Muscle layer of duodenum (tissue), 2 donors: ENCODE data around the gene PRKAR1B.

Source experiments
- H3K27ac ChIP-seq: one replicate; pipeline ENCODE4 v1.7.0; 2013; ENCODE audit warnings: mild to moderate bottlenecking, low read length
- H3K27me3 ChIP-seq: one replicate; pipeline ENCODE4 v1.7.0; 2013; ENCODE audit warnings: low read depth, mild to moderate bottlenecking, control low read depth, low read length
- H3K36me3 ChIP-seq, 2 donors: one replicate each; pipeline ENCODE4 v1.7.0; 2013; ENCODE audit warnings: low read length in 2 of 2, control low read depth in 1 of 2, mild to moderate bottlenecking in 1 of 2; ENCODE audit not compliant: insufficient read depth in 2 of 2, control insufficient read depth in 1 of 2
- H3K4me1 ChIP-seq, 2 donors: one replicate each; pipeline ENCODE4 v1.7.0; 2013; ENCODE audit warnings: low read length in 2 of 2, mild to moderate bottlenecking in 2 of 2, control low read depth in 1 of 2, moderate library complexity in 1 of 2; ENCODE audit not compliant: insufficient read depth in 2 of 2, control insufficient read depth in 1 of 2
- H3K4me3 ChIP-seq, 2 donors: one replicate each; pipeline ENCODE4 v1.7.0; 2013; ENCODE audit warnings: low read length in 2 of 2, low read depth in 1 of 2, mild to moderate bottlenecking in 1 of 2
- H3K9me3 ChIP-seq, 2 donors: one replicate each; pipeline ENCODE4 v1.7.0; 2013; ENCODE audit warnings: low read length in 2 of 2, control low read depth in 1 of 2, mild to moderate bottlenecking in 1 of 2; ENCODE audit not compliant: control insufficient read depth in 1 of 2
- donor health status: healthy.

PRKAR1B gene

GRCh38 chr7:727806-728460 lies 852 bp upstream of the PRKAR1B start:
- H3K27me3 ChIP-seq = no peaks in the 10 kb centered on the region
- no peak overlapping the region for H3K27ac ChIP-seq
- H3K4me3 ChIP-seq = peak overlapping the region; percentile 42 to 67
- peaks cover 6 to 36% of the 10 kb centered on the region in 2 donors for H3K4me1 ChIP-seq
- H3K9me3 ChIP-seq = no peaks in the 10 kb centered on the region
- peaks cover 0 to 32% of the 10 kb centered on the region in 2 donors for H3K36me3 ChIP-seq

DNA sequence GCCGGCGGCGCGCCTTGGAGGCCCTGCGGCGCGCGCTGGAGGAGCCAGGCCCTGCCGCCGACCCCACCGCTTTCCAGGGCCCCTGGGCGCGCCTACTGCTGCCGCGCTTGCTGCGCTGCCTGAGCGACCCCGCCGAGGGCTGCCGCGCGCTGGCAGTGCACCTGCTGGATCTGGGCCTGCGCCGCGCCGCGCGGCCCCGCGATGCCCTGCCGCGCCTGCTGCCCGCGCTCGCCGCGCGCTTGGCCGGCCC lies 302 bp downstream of the PRKAR1B start:
- Histone ChIP-seq H3K27ac (no peak overlapping the region), H3K27me3 (no peaks in the 10 kb centered on the region), H3K9me3 (no peaks in the 10 kb centered on the region), H3K36me3 (peaks cover 0 to 26% of the 10 kb centered on the region in 2 donors), H3K4me3 (peak overlapping the region; percentile 67 to 70), H3K4me1 (peaks cover 6 to 30% of the 10 kb centered on the region in 2 donors)

DNA sequence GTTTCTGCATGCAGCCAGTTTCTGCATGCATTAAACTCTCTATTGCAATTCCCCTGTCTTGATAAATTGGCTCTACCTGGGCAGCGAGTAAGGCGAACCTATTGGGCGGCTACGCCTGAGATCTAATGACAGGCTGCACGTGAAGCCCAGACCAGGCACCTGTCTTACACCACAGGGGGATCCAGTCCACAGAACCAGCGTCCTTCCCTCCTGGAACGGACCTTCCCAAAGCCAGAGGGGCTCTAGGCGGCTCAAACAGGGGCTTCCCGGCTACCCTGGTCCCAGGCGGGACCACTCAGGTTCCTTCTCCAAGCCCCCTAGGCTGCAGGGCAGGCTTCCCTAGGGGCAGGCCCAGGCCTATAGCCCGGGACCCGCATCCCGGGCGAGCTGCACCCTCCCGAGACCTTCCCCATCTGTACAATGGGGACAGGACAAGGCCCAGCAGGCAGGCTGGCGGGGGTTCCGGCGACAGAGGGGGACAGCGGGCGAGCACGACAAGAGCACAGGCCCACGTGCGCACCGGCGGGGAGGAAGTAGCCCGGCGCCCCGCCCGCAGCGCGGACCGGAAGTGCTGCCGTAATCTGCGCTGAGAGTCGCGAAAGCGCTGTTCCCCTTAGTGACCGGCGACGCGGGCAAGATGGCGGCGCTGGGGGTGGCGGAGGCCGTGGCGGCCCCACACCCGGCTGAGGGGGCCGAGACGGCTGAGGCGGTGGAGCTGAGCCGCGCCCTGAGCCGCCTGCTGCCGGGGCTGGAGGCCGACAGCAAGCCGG lies 812 bp downstream of the PRKAR1B start, which contains the start of gene DNAAF5:
Gene DNAAF5 (plus strand): TSS at position 616 of the 770 bp plus-strand sequence. CDS start 22 bp downstream, at position 638.
- H3K4me3 ChIP-seq = peak within 1 kb of the TSS; percentile 67 to 70
- peaks cover 6 to 28% of the 10 kb centered on the region in 2 donors for H3K4me1 ChIP-seq
- H3K9me3 ChIP-seq = no peaks in the 10 kb centered on the region
- no peaks in the 10 kb centered on the region for H3K27me3 ChIP-seq
- peaks cover 0 to 21% of the 10 kb centered on the region in 2 donors for H3K36me3 ChIP-seq
- peak within 1 kb of the TSS; percentile 23 for H3K27ac ChIP-seq

DNA sequence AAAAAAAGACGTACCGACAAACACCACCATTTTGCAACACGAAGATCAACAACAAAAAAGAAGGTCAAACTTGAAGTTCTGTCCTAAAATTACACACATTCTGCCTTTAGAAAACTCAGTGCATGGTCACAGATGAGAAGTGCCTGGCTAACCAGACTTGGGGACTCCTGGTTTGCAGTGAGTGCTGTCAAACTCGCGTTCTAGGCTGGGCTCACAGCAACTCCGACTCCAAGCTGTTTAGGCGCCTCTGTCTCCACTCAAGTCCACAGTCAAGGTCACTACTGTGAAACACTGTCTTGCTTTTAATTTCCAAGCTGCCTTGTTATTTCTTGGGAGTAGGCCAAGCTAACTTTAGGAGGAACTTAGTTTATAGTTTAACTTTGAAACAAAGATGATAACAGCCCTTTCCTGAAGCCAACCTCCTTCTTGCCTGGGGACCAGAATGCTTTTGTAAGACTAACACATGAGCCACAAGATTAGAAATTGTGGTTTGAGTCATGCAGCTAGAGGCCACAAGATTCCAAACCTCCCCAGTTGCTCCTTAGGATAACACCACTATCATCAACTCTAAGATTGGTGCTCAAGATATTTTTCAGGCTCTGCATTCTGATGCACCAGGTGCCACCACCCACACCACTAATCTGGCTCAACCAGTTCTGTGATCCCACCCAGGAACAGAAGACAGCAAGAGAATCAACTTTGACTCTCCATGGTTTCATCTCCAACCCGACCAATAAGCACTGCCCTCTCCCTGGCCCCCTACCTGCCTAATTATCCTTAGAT lies 1.7 kb downstream of the PRKAR1B start:
- Histone ChIP-seq H3K27ac (no peak overlapping the region), H3K4me1 (peaks cover 6 to 20% of the 10 kb centered on the region in 2 donors), H3K4me3 (peak overlapping the region; percentile 67 to 70), H3K27me3 (no peaks in the 10 kb centered on the region), H3K9me3 (no peaks in the 10 kb centered on the region), H3K36me3 (peaks cover 0 to 13% of the 10 kb centered on the region in 2 donors)

DNA sequence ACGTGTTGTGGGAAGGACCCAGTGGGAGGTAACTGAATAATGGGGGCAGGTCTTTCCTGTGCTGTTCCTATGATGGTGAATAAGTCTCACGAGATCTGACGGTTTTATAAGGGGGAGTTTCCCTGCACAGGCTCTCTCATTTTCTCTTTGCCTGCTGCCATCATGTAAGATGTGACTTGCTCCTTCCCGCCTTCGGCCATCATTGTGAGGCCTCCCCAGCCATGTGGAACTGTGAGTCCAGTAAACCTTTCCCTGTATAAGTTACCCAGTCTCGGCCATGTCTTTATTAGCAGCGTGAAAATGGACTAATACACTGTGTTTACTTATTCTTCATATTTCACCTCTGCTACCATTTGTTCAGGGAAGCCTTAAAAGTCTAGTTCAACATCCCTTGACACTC lies 2.8 kb downstream of the PRKAR1B start:
- no peaks in the 10 kb centered on the region for H3K9me3 ChIP-seq
- no peak overlapping the region for H3K4me3 ChIP-seq
- no peaks in the 10 kb centered on the region for H3K27me3 ChIP-seq
- H3K27ac ChIP-seq = no peak overlapping the region
- peaks cover 6 to 20% of the 10 kb centered on the region in 2 donors for H3K4me1 ChIP-seq
- peaks cover 0 to 2% of the 10 kb centered on the region in 2 donors for H3K36me3 ChIP-seq

DNA sequence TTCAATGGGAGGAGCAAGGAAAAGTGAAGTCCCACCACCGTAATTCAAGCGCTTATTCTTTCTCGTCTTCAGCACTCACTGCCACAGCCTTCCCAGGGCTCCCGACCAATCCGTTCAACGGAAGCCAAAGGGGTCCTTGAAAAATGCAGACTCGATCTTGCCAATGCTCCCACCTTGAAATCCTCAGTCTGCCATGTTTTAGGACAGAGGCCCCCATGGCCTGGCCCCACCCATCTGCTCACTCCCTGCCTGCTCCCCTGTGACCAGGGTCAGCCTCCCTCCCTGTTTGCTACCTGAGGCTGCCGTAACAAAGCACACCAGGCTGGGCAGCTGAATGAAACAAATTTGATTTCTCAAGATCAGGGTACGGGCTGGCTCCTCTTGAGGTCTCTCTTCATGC lies 3.5 kb downstream of the PRKAR1B start:
- Histone ChIP-seq H3K4me1 (peaks cover 6 to 19% of the 10 kb centered on the region in 2 donors), H3K27ac (no peak overlapping the region), H3K36me3 (no peaks in the 10 kb centered on the region), H3K4me3 (no peak overlapping the region), H3K27me3 (no peaks in the 10 kb centered on the region), H3K9me3 (no peaks in the 10 kb centered on the region)

- no peak overlapping the region for H3K4me3 ChIP-seq
- H3K27ac ChIP-seq = no peak overlapping the region
Observed at GRCh38 chr7:721619-722248, 5.3 kb downstream of the PRKAR1B start.

DNA sequence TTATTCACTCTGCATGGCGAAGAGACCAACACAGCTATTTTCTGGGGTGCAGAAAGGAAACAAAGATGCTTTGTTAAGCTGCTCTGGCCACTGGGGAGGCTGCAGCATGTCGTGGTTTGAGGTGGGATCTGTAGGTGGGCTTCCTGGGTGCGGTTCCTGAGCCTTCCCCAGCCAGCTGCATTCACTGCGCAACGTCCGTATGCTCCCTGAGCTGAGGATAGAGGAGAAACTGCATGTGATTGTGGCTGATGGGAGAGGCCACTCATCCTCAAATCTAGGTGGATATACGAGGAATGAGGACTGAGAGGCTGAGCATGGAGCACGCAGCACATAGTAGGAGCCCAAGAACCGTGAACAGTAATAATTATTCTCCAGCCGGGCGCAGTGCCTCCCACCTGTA lies 10.4 kb downstream of the PRKAR1B start:
- Histone ChIP-seq H3K4me3 (no peak overlapping the region), H3K27me3 (no peaks in the 10 kb centered on the region), H3K4me1 (no peaks in the 10 kb centered on the region), H3K36me3 (no peaks in the 10 kb centered on the region), H3K27ac (no peak overlapping the region), H3K9me3 (no peaks in the 10 kb centered on the region)

More at GRCh38 chr7:721619-722248, 5.3 kb downstream of the PRKAR1B start:
- H3K4me1 ChIP-seq = peaks cover 6 to 7% of the 10 kb centered on the region in 2 donors
- no peaks in the 10 kb centered on the region for H3K9me3 ChIP-seq
- no peaks in the 10 kb centered on the region for H3K36me3 ChIP-seq
- H3K27me3 ChIP-seq = no peaks in the 10 kb centered on the region

DNA sequence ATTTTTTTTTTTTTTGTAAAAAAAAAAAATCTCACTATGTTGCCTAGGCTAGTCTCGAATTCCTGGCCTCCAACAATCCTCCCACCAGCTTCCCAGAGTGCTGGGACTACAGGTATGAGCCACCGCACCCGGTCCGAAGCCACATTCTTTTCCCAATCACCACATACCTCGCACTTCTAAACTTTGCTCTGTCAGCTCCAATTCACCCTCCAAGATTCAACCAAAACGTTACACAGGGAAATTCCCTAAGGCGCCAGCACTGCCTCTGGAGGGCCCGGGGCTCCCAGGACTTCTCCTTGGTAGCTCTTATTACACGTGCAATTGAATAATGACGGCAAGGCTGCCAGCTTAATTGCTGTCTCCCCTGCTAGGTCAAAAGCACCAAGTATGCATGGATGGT lies 10.9 kb downstream of the PRKAR1B start:
- H3K27ac ChIP-seq = no peak overlapping the region
- H3K4me3 ChIP-seq = no peak overlapping the region
- H3K27me3 ChIP-seq = no peaks in the 10 kb centered on the region
- H3K4me1 ChIP-seq = no peaks in the 10 kb centered on the region
- H3K36me3 ChIP-seq = no peaks in the 10 kb centered on the region
- no peaks in the 10 kb centered on the region for H3K9me3 ChIP-seq

DNA sequence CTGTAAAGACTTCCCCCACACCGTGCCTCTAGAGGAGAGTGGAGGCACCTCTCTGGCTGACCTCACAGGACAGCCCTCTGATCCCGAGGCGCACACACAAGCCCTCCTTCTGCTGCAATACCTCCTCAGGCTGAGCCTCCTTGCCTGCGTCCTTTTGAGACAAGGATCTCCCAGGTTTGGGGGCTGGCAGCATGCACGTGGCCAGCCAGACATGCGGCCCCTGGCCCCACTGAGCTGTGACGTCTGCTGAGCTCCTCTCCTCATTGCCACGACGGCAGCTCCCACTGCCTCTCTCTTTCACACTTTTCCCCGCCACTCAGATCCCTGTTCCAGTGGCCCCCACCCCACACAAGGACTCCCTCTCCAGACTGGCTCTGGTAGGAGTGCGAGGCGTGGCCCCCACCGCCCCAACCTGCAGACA lies 12.8 kb downstream of the PRKAR1B start:
- no peaks in the 10 kb centered on the region for H3K36me3 ChIP-seq
- H3K4me1 ChIP-seq = no peaks in the 10 kb centered on the region
- no peak overlapping the region for H3K4me3 ChIP-seq
- H3K27me3 ChIP-seq = no peaks in the 10 kb centered on the region
- no peaks in the 10 kb centered on the region for H3K9me3 ChIP-seq
- no peak overlapping the region for H3K27ac ChIP-seq
